ENCODE data around the gene MAPK8IP3.

- TF ChIP-seq, protein P1, sequence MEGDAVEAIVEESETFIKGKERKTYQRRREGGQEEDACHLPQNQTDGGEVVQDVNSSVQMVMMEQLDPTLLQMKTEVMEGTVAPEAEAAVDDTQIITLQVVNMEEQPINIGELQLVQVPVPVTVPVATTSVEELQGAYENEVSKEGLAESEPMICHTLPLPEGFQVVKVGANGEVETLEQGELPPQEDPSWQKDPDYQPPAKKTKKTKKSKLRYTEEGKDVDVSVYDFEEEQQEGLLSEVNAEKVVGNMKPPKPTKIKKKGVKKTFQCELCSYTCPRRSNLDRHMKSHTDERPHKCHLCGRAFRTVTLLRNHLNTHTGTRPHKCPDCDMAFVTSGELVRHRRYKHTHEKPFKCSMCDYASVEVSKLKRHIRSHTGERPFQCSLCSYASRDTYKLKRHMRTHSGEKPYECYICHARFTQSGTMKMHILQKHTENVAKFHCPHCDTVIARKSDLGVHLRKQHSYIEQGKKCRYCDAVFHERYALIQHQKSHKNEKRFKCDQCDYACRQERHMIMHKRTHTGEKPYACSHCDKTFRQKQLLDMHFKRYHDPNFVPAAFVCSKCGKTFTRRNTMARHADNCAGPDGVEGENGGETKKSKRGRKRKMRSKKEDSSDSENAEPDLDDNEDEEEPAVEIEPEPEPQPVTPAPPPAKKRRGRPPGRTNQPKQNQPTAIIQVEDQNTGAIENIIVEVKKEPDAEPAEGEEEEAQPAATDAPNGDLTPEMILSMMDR (IDR thresholded peaks at IDR 0.05; ENCODE audit: insufficient read depth, low read length), result no peak
- TF ChIP-seq SPI1 (IDR thresholded peaks at IDR 0.05; ENCODE audit: borderline replicate concordance, low read depth) (no peak), POLR2AphosphoS5 (IDR thresholded peaks at IDR 0.05; ENCODE audit: low read depth) (no peak)
Observed at GRCh38 chr16:1744338-1744840, 38.4 kb downstream of the MAPK8IP3 start.
